Calu3 (cell line): ENCODE results near the gene ANKS6. TPM values are rescaled to one million over a fixed set of nuclear protein-coding genes. Genes with fewer than 3 reads are reported as not detected.

Source experiments
- BruUV-seq: library from RNA; stranded (reverse); fragments of 400-500 nt; replicated peaks from 2 replicates; lab custom pipeline; 2021; lab: Mats Ljungman, UMichigan
- CTCF ChIA-PET: fragments of 300-600 bp; sonication (Branson Sonifier 250); formaldehyde crosslinking; loops from one replicate; lab custom pipeline; 2022; ENCODE audit warnings: antibody characterized with exemption; lab: Charles Lee
- DNase-seq: peaks from one replicate; pipeline ENCODE4 v3.0.0; 2022
- H3K27ac Mint-ChIP-seq: one replicate; pipeline ENCODE4 v1.8.0; 2022; ENCODE audit warnings: mixed read lengths; ENCODE audit not compliant: unreplicated experiment
- H3K27me3 Mint-ChIP-seq: one replicate; pipeline ENCODE4 v1.8.0; 2022; ENCODE audit warnings: mixed read lengths; ENCODE audit not compliant: unreplicated experiment
- H3K36me3 Mint-ChIP-seq: one replicate; pipeline ENCODE4 v1.8.0; 2022; ENCODE audit warnings: mild to moderate bottlenecking, moderate library complexity, mixed read lengths; ENCODE audit not compliant: insufficient read depth, unreplicated experiment
- H3K4me1 Mint-ChIP-seq: one replicate; pipeline ENCODE4 v1.8.0; 2022; ENCODE audit warnings: mild to moderate bottlenecking, low read depth, mixed read lengths; ENCODE audit not compliant: unreplicated experiment
- H3K4me3 Mint-ChIP-seq: one replicate; pipeline ENCODE4 v1.8.0; 2022; ENCODE audit warnings: mild to moderate bottlenecking, low read depth, moderate library complexity, mixed read lengths; ENCODE audit not compliant: unreplicated experiment
- H3K9me3 Mint-ChIP-seq: one replicate; pipeline ENCODE4 v1.8.0; 2022; ENCODE audit warnings: low read depth, mixed read lengths; ENCODE audit not compliant: unreplicated experiment
- intact Hi-C: fragments of 100-400 bp; cut with micrococcal nuclease; formaldehyde crosslinking; loops from one replicate; pipeline ENCODE4 v1.10.0; 2022; ENCODE audit not compliant: unreplicated experiment
- total RNA-seq: library from RNA; stranded (reverse); gene quantifications from 2 replicates; pipeline ENCODE4 v1.2.3, GENCODE V29; 2022
- TF ChIP-seq, protein P1 (sequence below): fragments of 200-600 bp; IDR thresholded peaks from one replicate; pipeline ENCODE4 v1.8.0; 2022; ENCODE audit warnings: antibody characterized with exemption; ENCODE audit not compliant: unreplicated experiment

ANKS6 gene
- total RNA-seq, 1 experiment from 2014 or later: 31.5 TPM

- H3K36me3 Mint-ChIP-seq: peaks cover 4% of the 10 kb centered on the region
- CTCF ChIA-PET: no interaction called here
- DNase-seq: no peak
- H3K4me3 Mint-ChIP-seq: no peak overlapping the region
- intact Hi-C loops: no loop called here
- BruUV-seq: no TSS peak
- TF ChIP-seq, protein P1, sequence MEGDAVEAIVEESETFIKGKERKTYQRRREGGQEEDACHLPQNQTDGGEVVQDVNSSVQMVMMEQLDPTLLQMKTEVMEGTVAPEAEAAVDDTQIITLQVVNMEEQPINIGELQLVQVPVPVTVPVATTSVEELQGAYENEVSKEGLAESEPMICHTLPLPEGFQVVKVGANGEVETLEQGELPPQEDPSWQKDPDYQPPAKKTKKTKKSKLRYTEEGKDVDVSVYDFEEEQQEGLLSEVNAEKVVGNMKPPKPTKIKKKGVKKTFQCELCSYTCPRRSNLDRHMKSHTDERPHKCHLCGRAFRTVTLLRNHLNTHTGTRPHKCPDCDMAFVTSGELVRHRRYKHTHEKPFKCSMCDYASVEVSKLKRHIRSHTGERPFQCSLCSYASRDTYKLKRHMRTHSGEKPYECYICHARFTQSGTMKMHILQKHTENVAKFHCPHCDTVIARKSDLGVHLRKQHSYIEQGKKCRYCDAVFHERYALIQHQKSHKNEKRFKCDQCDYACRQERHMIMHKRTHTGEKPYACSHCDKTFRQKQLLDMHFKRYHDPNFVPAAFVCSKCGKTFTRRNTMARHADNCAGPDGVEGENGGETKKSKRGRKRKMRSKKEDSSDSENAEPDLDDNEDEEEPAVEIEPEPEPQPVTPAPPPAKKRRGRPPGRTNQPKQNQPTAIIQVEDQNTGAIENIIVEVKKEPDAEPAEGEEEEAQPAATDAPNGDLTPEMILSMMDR: no peak
- H3K27ac Mint-ChIP-seq: no peak overlapping the region
- no peaks in the 10 kb centered on the region for H3K4me1 Mint-ChIP-seq
- H3K9me3 Mint-ChIP-seq: no peaks in the 10 kb centered on the region
- H3K27me3 Mint-ChIP-seq: no peaks in the 10 kb centered on the region
These were observed 52.3 kb downstream of the ANKS6 start for GRCh38 chr9:98743818-98744611.

DNA sequence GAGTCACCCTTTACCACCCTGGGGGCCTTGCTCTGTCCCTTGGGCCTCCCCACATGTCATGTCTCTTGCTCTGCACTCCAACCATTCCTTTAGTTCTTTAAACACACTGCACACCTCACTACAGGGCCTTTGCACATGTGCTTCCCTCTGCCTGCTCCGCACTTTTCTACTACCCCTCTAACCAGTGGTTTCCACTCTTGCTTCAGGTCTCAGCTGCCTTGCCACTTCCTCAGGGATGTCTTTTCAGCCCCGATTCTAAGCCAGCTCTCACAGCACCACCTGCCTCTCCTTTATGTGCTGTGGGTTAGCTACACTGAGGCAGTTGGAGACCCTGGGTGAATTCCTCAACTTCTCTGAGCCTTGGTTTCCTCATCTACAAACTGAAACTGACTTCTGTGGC is 53.0 kb downstream of the ANKS6 start:
- Mint-ChIP-seq H3K27me3 (no peaks in the 10 kb centered on the region), H3K27ac (no peak overlapping the region), H3K36me3 (peaks cover 4% of the 10 kb centered on the region), H3K4me3 (no peak overlapping the region), H3K9me3 (peaks cover 3% of the 10 kb centered on the region), H3K4me1 (no peaks in the 10 kb centered on the region)
- CTCF ChIA-PET: no interaction called here
- no peak for DNase-seq
- no TSS peak for BruUV-seq
- intact Hi-C loops: no loop called here
- TF ChIP-seq, protein P1: no peak

DNA sequence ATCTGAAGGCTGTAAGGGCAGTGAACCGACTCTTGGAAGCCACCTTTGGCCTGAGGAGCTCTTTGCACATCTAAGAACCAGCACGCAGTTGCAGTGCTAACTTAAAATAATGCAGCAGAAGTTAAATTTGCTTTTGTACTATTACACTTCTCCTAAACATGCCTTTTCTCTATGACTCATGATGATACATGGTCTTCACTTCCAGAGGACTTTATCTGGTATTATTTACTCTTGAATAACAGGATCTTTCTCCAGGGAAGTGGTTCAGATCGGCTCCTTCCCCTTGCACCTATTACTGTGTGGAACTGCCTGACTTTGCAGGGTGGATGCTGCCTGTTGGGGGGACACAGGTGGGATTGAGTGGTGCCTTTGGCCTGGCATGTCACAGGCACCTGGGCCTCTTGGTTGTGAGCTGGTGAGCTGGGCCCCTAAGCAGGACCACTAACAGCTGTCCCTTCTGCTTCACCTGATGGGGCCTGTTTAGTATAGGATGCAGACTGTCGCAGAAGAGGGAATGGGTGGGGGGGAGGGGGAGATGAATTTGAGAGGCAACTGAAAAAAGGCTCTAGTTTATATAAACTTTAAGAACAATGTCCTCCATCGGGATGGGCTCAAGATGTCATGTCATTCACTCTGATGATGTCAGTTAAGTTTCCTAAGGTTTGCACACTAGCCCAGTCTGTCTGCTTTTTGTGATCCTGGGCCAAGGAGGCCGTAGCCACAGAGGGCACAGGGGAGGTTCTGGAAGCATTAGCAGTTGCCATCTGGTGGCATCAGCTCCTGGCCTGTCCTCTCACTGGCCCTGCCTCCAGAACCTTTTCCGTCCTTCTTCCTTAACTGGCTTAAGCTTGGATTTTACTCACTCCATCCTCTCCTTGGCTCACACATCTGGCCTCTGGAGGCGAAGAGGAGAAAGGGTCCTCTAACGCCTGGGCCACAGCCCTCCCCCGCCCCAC is 53.8 kb downstream of the ANKS6 start:
- TF ChIP-seq, protein P1: no peak
- no peak overlapping the region for H3K4me3 Mint-ChIP-seq
- H3K9me3 Mint-ChIP-seq: peaks cover 3% of the 10 kb centered on the region
- intact Hi-C loops: no loop called here
- H3K4me1 Mint-ChIP-seq: no peaks in the 10 kb centered on the region
- peaks cover 4% of the 10 kb centered on the region for H3K36me3 Mint-ChIP-seq
- BruUV-seq: no TSS peak
- no peaks in the 10 kb centered on the region for H3K27me3 Mint-ChIP-seq
- no peak for DNase-seq
- CTCF ChIA-PET: no interaction called here
- no peak overlapping the region for H3K27ac Mint-ChIP-seq

- H3K4me1 Mint-ChIP-seq: peaks cover 16% of the 10 kb centered on the region
- peaks cover 12% of the 10 kb centered on the region for H3K36me3 Mint-ChIP-seq
- no peak overlapping the region for H3K27ac Mint-ChIP-seq
- peaks cover 3% of the 10 kb centered on the region for H3K9me3 Mint-ChIP-seq
- CTCF ChIA-PET: no interaction called here
- no peak for DNase-seq
- H3K27me3 Mint-ChIP-seq: no peaks in the 10 kb centered on the region
- TF ChIP-seq, protein P1: no peak
- BruUV-seq: no TSS peak
- no peak overlapping the region for H3K4me3 Mint-ChIP-seq
- intact Hi-C loops: no loop called here
These were observed 56.0 kb downstream of the ANKS6 start for GRCh38 chr9:98740226-98740881.
